Measurements from ENCODE around the gene JSRP1.

- TF ChIP-seq NFIC (IDR thresholded peaks at IDR 0.05; ENCODE audit: borderline replicate concordance) (no peak), RCOR1 (IDR thresholded peaks at IDR 0.05; ENCODE audit: low read length) (no peak), JUND (IDR thresholded peaks at IDR 0.05) (no peak)
- TF ChIP-seq, protein P1, sequence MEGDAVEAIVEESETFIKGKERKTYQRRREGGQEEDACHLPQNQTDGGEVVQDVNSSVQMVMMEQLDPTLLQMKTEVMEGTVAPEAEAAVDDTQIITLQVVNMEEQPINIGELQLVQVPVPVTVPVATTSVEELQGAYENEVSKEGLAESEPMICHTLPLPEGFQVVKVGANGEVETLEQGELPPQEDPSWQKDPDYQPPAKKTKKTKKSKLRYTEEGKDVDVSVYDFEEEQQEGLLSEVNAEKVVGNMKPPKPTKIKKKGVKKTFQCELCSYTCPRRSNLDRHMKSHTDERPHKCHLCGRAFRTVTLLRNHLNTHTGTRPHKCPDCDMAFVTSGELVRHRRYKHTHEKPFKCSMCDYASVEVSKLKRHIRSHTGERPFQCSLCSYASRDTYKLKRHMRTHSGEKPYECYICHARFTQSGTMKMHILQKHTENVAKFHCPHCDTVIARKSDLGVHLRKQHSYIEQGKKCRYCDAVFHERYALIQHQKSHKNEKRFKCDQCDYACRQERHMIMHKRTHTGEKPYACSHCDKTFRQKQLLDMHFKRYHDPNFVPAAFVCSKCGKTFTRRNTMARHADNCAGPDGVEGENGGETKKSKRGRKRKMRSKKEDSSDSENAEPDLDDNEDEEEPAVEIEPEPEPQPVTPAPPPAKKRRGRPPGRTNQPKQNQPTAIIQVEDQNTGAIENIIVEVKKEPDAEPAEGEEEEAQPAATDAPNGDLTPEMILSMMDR (IDR thresholded peaks at IDR 0.05): no peak
Measured at GRCh38 chr19:2260341-2260805, 4.2 kb upstream of the JSRP1 start.
